Measurements from ENCODE around the gene TMUB2. TPM values are rescaled to one million over a fixed set of nuclear protein-coding genes. Genes with fewer than 3 reads are reported as not detected.

Gene TMUB2
- total and polyA plus RNA-seq, 2 of the 13 experiments (the other 11 are each of a cell fraction or from before 2014, with no cell fraction given), result 26.9 to 50.8 TPM

- TF ChIP-seq, protein P1, sequence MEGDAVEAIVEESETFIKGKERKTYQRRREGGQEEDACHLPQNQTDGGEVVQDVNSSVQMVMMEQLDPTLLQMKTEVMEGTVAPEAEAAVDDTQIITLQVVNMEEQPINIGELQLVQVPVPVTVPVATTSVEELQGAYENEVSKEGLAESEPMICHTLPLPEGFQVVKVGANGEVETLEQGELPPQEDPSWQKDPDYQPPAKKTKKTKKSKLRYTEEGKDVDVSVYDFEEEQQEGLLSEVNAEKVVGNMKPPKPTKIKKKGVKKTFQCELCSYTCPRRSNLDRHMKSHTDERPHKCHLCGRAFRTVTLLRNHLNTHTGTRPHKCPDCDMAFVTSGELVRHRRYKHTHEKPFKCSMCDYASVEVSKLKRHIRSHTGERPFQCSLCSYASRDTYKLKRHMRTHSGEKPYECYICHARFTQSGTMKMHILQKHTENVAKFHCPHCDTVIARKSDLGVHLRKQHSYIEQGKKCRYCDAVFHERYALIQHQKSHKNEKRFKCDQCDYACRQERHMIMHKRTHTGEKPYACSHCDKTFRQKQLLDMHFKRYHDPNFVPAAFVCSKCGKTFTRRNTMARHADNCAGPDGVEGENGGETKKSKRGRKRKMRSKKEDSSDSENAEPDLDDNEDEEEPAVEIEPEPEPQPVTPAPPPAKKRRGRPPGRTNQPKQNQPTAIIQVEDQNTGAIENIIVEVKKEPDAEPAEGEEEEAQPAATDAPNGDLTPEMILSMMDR (CRISPR knock-in tag; IDR thresholded peaks at IDR 0.05), result no peak
- TF ChIP-seq ZC3H13 (CRISPR knock-in tag; IDR thresholded peaks at IDR 0.05) (no peak), SPEN (CRISPR knock-in tag; IDR thresholded peaks at IDR 0.05; ENCODE audit: low read depth) (no peak), ZNF747 (CRISPR knock-in tag; IDR thresholded peaks at IDR 0.05; ENCODE audit: borderline replicate concordance) (no peak), ZIK1 (CRISPR knock-in tag; IDR thresholded peaks at IDR 0.05; ENCODE audit: borderline replicate concordance, low read depth) (no peak), GATAD2A (CRISPR knock-in tag; IDR thresholded peaks at IDR 0.05) (no peak), ZBTB7A (CRISPR knock-in tag; IDR thresholded peaks at IDR 0.05) (no peak), ZNF496 (CRISPR knock-in tag; IDR thresholded peaks at IDR 0.05; ENCODE audit: insufficient replicate concordance) (no peak), TP53 (CRISPR knock-in tag; conservative IDR thresholded peaks at IDR 0.05) (no peak), KAT8 (CRISPR knock-in tag; IDR thresholded peaks at IDR 0.05) (no peak), FOXK1 (CRISPR knock-in tag; IDR thresholded peaks at IDR 0.05; ENCODE audit: borderline replicate concordance, low read depth) (no peak), NR2F1 (CRISPR knock-in tag; IDR thresholded peaks at IDR 0.05) (no peak), MEF2D (CRISPR knock-in tag; IDR thresholded peaks at IDR 0.05) (no peak), ZNF441 (CRISPR knock-in tag; IDR thresholded peaks at IDR 0.05; ENCODE audit: borderline replicate concordance) (no peak), KLF11 (CRISPR knock-in tag; IDR thresholded peaks at IDR 0.05) (no peak), POLR2A (IDR thresholded peaks at IDR 0.05; ENCODE audit: insufficient read depth in 1 of 2, low read depth in 2 of 2, low read length in 2 of 2) (peak in 1 of 2 experiments; percentile 43; a peak in 1 of 4 replicates), ATF7-NPFF (CRISPR knock-in tag; IDR thresholded peaks at IDR 0.05; ENCODE audit: low read depth) (no peak), PHF21A (CRISPR knock-in tag; IDR thresholded peaks at IDR 0.05) (no peak), NCOR1 (IDR thresholded peaks at IDR 0.05; ENCODE audit: borderline replicate concordance, low read length) (no peak), AGO1 (IDR thresholded peaks at IDR 0.05; ENCODE audit: low read depth, low read length, poor library complexity, severe bottlenecking) (peak; percentile 87), ZNF20 (CRISPR knock-in tag; IDR thresholded peaks at IDR 0.05) (no peak), DMAP1 (CRISPR knock-in tag; IDR thresholded peaks at IDR 0.05) (no peak), CHD2 (IDR thresholded peaks at IDR 0.05; ENCODE audit: low read depth, low read length) (no peak), CCAR2 (optimal IDR thresholded peaks at IDR 0.05; ENCODE audit: low read depth, low read length) (no peak), JUND (CRISPR knock-in tag; IDR thresholded peaks at IDR 0.05) (no peak)
- TF ChIP-seq, protein P2, sequence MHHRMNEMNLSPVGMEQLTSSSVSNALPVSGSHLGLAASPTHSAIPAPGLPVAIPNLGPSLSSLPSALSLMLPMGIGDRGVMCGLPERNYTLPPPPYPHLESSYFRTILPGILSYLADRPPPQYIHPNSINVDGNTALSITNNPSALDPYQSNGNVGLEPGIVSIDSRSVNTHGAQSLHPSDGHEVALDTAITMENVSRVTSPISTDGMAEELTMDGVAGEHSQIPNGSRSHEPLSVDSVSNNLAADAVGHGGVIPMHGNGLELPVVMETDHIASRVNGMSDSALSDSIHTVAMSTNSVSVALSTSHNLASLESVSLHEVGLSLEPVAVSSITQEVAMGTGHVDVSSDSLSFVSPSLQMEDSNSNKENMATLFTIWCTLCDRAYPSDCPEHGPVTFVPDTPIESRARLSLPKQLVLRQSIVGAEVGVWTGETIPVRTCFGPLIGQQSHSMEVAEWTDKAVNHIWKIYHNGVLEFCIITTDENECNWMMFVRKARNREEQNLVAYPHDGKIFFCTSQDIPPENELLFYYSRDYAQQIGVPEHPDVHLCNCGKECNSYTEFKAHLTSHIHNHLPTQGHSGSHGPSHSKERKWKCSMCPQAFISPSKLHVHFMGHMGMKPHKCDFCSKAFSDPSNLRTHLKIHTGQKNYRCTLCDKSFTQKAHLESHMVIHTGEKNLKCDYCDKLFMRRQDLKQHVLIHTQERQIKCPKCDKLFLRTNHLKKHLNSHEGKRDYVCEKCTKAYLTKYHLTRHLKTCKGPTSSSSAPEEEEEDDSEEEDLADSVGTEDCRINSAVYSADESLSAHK (CRISPR knock-in tag; IDR thresholded peaks at IDR 0.05; ENCODE audit: borderline replicate concordance), result no peak
- TF ChIP-seq, protein P3, sequence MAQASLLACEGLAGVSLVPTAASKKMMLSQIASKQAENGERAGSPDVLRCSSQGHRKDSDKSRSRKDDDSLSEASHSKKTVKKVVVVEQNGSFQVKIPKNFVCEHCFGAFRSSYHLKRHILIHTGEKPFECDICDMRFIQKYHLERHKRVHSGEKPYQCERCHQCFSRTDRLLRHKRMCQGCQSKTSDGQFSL (CRISPR knock-in tag; IDR thresholded peaks at IDR 0.05), result peak; percentile 72
- TF ChIP-seq, protein P4, sequence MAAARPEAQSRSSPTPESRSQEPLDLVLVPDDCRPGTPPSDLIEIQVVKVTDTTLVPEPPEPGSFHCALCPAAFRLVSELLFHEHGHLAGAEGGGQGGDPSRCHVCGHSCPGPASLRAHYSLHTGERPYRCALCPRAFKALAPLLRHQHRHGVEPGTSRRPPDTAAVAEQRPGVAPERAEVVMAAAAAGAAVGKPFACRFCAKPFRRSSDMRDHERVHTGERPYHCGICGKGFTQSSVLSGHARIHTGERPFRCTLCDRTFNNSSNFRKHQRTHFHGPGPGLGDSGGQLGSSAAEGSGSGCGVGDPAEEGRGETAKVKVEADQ (CRISPR knock-in tag; IDR thresholded peaks at IDR 0.05; ENCODE audit: borderline replicate concordance), result no peak
Measured at GRCh38 chr17:44191941-44192496, 5.2 kb downstream of the TMUB2 start (continued).

Measured in HepG2 (cell line).